Heart right ventricle (tissue), 16 donors: ENCODE measurements around the gene DNAL1. TPM values are rescaled to one million over a fixed set of nuclear protein-coding genes. Genes with fewer than 3 reads are reported as not detected.
A peak's percentile ranks its signal among the peaks of the same experiment; 100 is the strongest.

ENCODE experiments used
- ATAC-seq, 8 donors: fragments of 200-7000 bp; cut with Tn5 transposase; one replicate each; pipeline ENCODE4 v1.9.1; 2020; ENCODE audit warnings: mild to moderate bottlenecking in 8 of 8, moderate library complexity in 8 of 8, moderate number of reproducible peaks in 1 of 8
- DNase-seq, 2 donors: peaks; one replicate each; pipeline ENCODE4 v3.0.0-alpha.2; 2020
- H3K27ac ChIP-seq, 10 donors: fragments of 200-600 bp; sonication (generic) in 2 of 10; one replicate each; pipeline versions ENCODE4 v1.5.0 to v1.8.0; 2020 to 2022; ENCODE audit warnings: mild to moderate bottlenecking in 3 of 10
- H3K27me3 ChIP-seq, 7 donors: fragments of 200-600 bp; one replicate each; pipeline ENCODE4 v1.8.0; 2021 to 2022; ENCODE audit warnings: mild to moderate bottlenecking in 2 of 7
- H3K36me3 ChIP-seq, 9 donors: fragments of 200-600 bp; sonication (generic) in 1 of 9; one replicate each; pipeline versions ENCODE4 v1.5.0 to v1.8.0; 2020 to 2022; ENCODE audit warnings: mild to moderate bottlenecking in 2 of 9
- H3K4me1 ChIP-seq, 9 donors: fragments of 200-600 bp; sonication (generic) in 1 of 9; one replicate each; pipeline versions ENCODE4 v1.5.0 to v1.8.0; 2020 to 2022; ENCODE audit warnings: mild to moderate bottlenecking in 4 of 9
- H3K4me3 ChIP-seq, 10 donors: fragments of 200-600 bp; sonication (generic) in 2 of 10; one replicate each; pipeline versions ENCODE4 v1.5.0 to v1.8.0; 2020 to 2022; ENCODE audit warnings: mild to moderate bottlenecking in 7 of 10, moderate library complexity in 2 of 10
- H3K9me3 ChIP-seq, 11 donors: fragments of 200-600 bp in 10 of 11; sonication (generic) in 2 of 11; one replicate each; pipeline versions ENCODE4 v1.5.0 to v1.8.0; 2013 to 2022; ENCODE audit warnings: mild to moderate bottlenecking in 2 of 11, control low read depth in 1 of 11, moderate library complexity in 1 of 11
- CTCF ChIP-seq, 9 donors: fragments of 200-600 bp; sonication (generic) in 2 of 9; IDR thresholded peaks; one replicate each; pipeline versions ENCODE4 v1.5.0 to v1.8.0; 2021 to 2022; ENCODE audit warnings: antibody characterized with exemption in 9 of 9, mild to moderate bottlenecking in 5 of 9, moderate library complexity in 1 of 9
- WGBS, 2 donors: extraction: QIAGEN DNeasy Blood & Tissue Kit; methylation state at CpG; one replicate each; pipeline ENCODE4 v1.1.7; 2013; ENCODE audit warnings: inconsistent platforms in 1 of 2; 5-methylcytosine and 5-hydroxymethylcytosine counted together
- intact Hi-C, 10 donors: fragments of 100-400 bp; cut with DNase I; formaldehyde crosslinking; loops; one replicate each; pipeline versions ENCODE4 v1.11.1 to v1.14.2; 2022
- polyA plus RNA-seq, 2 donors: library from polyadenylated mRNA; stranded (reverse); fragments of 200-250 nt; gene quantifications; one replicate each; pipeline ENCODE4 v1.2.3, GENCODE V29; 2013
- total RNA-seq, 10 donors: library from RNA; stranded (reverse); fragmentation: NEBNext Ultra II Directional in 3 of 10; extraction: Animal tissue kit (Norgen Biotek cat#: 25700) in 3 of 10; gene quantifications; one replicate each; pipeline versions ENCODE4 v1.2.1 to v1.2.4, GENCODE V29; 2021 to 2023
- donor health status: Arrhythmogenic right ventricular cardiomyopathy.
- donor health status: ischemic (EF 13 %, LVEDD 7.1; RV severe dilation, severe dysfunction).
- donor health status: healthy with polysubstance abuse.
- donor health status: DM: no; HTN: yes; CAD: no.
- donor health status: DM: no; HTN: no; CAD: no.
- donor health status: ischemic (EF 25% LVEDD 6.9; RV normal size, moderate dysfunction).
- donor health status: ischemic (EF 25% LVEDD 5.7; RV mildly dilated, moderate dysfunction).
- donor health status: healthy.
- donor health status: DM: yes; HTN: yes; CAD: no.
- donor health status: Ischemic cardiomyopathy.
- donor health status: ischemic (EF 35%, LVEDD 5.7; RV mildly dilated, moderate dysfunction).
- donor health status: nonischemic (EF 11% LVEDD 7.7; RV severe dilation, severe dysfunction).
- donor health status: DM: yes; HTN: yes; CAD: no.
- donor health status: PGD.
- donor health status: ischemic (EF 29% LVEDD 5.4; RV normal size, mild dysfunction).
- donor health status: nonischemic (EF 23%, LVEDD 6.1; RV moderate dilation, normal function).

DNAL1 gene
- total and polyA plus RNA-seq, 12 donors, result 5.9 to 21.2 (median 13.7) TPM

DNA sequence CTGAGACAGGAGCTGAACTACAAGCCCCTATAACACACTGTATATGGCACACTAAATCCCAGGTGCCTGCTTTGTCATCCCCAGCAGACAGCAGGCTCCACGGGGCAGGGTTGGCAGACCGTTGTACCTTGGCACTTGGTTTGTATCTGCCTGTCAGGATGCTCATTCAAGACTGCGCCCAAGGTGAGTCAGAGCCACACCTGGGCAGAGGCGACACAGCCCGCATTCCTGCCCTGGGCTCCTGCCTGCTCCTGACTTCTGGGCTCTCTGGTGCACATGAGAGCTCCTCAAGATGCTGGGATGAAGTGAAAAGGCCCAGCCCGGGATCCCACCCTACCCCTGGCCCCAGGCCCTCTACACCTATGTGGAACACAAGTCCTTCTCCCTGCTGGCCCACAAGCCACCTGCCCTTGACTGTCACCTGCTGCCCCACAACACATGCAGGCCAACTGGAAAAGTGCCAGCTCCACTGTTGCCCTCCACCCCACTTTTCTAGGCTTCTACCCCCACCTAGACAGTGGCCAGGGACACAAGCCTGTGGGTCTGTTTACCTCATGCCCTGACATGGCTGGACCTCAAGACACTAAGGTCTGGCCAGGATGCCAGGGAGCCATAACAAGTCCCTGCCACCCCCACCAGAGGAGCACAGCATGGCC is 100.2 kb downstream of the DNAL1 start:
- H3K27ac ChIP-seq, result peak overlapping the region in 8 of 10 donors; percentile 65 to 89 (median 86)
- intact Hi-C loops, result loop anchor here in 1 of 10 donors (5.0 kb wide), 1 partner anchor 77 kb away; no protein-coding TSS in a partner anchor
- H3K27me3 ChIP-seq, result no peaks in the 10 kb centered on the region
- no peak for TF ChIP-seq CTCF (IDR thresholded peaks at IDR 0.05)
- H3K4me3 ChIP-seq, result no peak overlapping the region
- H3K36me3 ChIP-seq, result peaks cover 0 to 11% (median 0%) of the 10 kb centered on the region in 9 donors
- ATAC-seq, result no peak
- H3K9me3 ChIP-seq, result no peaks in the 10 kb centered on the region
- WGBS, 2 donors, result 77 to 80% methylated on average over 6 of the region's 6 CpGs
- H3K4me1 ChIP-seq, result peaks cover 72 to 100% (median 100%) of the 10 kb centered on the region in 9 donors
- no peak for DNase-seq

GRCh38 chr14:73745571-73746519 is 101.1 kb downstream of the DNAL1 start:
- DNase-seq (no peak), ATAC-seq (no peak)
- Histone ChIP-seq H3K9me3 (no peaks in the 10 kb centered on the region), H3K4me1 (peaks cover 72 to 100% (median 100%) of the 10 kb centered on the region in 9 donors), H3K27ac (peak overlapping the region in 9 of 10 donors; percentile 15 to 89 (median 85)), H3K4me3 (no peak overlapping the region), H3K27me3 (no peaks in the 10 kb centered on the region), H3K36me3 (peaks cover 0 to 10% (median 0%) of the 10 kb centered on the region in 9 donors)
- intact Hi-C loops, result no loop called here
- no peak for TF ChIP-seq CTCF (IDR thresholded peaks at IDR 0.05)
- 53 to 54% methylated on average over 7 of the region's 7 CpGs for WGBS, 2 donors

DNA sequence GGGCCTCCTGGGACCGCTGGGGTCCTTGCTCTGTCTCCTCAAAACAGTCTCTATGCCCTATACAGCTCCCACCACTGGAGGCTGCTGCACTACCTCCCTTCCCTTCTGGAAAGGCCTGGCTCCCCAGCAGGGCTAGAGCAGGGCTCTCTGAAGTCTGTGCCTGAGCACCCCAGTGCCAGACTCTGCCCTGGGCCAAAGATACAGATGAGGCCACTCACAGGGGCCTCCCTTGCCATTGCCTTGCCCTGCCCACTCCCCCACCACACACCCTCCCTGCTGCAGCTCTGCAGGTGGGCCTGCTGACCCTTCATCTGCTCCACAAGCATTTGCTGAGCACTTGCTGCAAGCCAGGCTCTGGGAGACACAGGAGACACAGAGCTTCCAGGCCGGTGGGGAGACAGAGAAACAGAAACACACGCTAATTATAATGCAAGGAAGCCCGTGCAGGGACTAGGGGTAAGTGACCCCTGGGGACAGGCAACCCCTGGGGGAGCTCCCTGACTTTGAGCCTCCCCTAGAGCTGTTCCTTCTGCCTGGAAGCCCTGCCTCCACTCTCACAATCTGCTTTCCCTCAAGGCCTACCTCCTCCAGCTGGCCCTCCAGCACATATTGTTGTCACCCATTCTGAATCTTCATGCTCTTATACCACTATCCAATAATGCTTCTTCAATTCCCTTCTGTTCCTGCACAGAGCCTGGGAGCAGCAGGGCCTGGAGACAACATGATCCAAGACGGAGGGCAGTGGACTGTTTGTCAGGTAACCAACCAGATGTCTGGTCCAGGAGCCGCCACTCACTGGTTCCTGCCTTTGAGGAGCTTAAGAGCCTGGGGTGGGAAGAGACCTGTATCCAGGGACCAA is 102.0 kb downstream of the DNAL1 start:
- peaks cover 0 to 10% (median 0%) of the 10 kb centered on the region in 9 donors for H3K36me3 ChIP-seq
- no peaks in the 10 kb centered on the region for H3K9me3 ChIP-seq
- peak in 1 of 2 donors; percentile 13 for DNase-seq
- intact Hi-C loops, result no loop called here
- H3K4me1 ChIP-seq, result peaks cover 74 to 100% (median 100%) of the 10 kb centered on the region in 9 donors
- peak overlapping the region in 9 of 10 donors; percentile 15 to 89 (median 85) for H3K27ac ChIP-seq
- no peaks in the 10 kb centered on the region for H3K27me3 ChIP-seq
- no peak overlapping the region for H3K4me3 ChIP-seq
- peak in 5 of 8 donors; percentile 9 to 37 (median 24) for ATAC-seq
- TF ChIP-seq CTCF (IDR thresholded peaks at IDR 0.05), result peak in 5 of 9 donors; percentile 23 to 41 (median 34)
- WGBS, 2 donors, result 39 to 40% methylated on average over 6 of the region's 6 CpGs
